AG20443 (cell line): ENCODE data around the gene TPPP.

Experiments used
- DNase-seq: peaks from one replicate; pipeline ENCODE4 v3.0.0; 2012; ENCODE audit warnings: low spot score, mixed read lengths

TPPP gene

GRCh38 chr5:624118-624950 lies 68.8 kb downstream of the TPPP start:
- DNase-seq: no peak

GRCh38 chr5:623531-623930 lies 69.6 kb downstream of the TPPP start:
- DNase-seq: no peak

DNA sequence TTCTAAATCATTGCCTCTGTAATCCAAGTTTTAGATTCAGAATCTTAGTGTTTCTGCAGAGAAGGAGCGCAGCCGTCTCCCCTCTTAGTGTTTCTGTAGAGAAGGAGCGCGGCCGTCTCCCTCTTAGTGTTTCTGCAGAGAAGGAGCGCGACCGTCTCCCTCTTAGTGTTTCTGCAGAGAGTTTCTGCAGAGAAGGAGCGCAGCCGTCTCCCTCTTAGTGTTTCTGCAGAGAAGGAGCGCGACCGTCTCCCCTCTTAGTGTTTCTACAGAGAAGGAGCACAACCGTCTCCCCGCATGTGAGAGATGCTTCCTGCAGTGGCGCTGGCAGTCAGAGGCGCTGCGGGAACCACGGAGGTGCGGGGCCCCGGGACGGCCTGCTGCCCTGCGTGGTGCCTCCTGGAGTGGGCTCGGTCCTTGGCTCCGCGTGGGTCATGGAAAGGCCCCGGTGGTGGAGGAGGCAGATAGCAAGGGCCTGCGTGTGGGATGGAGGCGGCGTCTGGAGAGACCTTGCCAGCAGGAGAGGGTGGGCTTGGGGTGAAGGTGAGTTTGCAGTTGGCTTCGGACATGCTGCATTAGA lies 70.1 kb downstream of the TPPP start:
- DNase-seq: no peak

GRCh38 chr5:622359-622758 lies 70.8 kb downstream of the TPPP start:
- no peak for DNase-seq

- DNase-seq: no peak
Observed at GRCh38 chr5:621341-621761, 71.8 kb downstream of the TPPP start.

DNA sequence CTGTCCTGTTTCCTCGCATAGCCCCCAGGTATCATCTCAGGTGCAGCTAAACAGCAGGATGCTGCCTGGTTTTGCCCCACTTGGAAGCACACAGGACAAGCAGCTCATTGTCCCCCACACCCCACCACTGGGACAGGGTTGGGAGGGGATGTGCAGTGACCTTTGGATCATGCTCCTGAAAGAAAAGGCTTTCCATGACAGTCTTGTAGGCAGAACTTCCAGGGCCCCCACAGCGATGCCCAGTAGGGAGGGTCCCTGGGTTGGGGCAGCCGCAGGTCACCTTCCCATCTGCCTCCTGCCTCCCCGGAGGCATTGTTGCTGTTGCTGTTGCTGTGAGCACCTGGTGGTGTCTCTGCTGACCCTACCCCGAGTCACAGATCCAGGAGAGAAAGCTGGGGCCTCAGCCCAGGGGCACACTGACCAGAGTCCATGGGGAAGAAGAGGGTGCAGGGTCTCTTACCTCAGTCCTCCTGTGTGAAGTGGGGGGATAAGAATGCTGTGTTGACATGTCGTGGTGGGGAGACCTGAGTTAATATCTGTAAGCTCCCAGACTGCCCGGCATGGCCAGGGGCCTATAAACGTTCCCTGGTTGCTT lies 72.5 kb downstream of the TPPP start:
- no peak for DNase-seq

DNA sequence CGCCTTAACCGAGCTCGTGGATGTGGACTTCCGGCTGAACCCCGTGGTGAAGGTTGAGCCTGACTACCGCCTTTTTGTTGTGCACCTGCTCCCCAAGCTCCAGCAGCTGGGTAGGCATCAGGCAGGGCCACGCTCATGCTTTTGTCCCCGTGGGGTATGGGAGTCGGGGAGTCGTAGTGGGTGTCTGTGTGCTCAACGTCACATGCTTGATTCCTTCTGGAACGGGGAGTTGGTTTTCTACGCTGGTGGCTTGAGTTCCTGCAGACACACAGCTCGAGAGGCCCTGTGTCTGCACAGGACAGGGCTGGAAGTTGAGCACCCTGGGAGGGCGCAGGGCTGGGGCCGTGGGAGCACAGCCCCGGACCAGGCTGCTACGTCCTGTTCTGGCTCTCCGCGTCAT lies 73.0 kb downstream of the TPPP start:
- no peak for DNase-seq

DNA sequence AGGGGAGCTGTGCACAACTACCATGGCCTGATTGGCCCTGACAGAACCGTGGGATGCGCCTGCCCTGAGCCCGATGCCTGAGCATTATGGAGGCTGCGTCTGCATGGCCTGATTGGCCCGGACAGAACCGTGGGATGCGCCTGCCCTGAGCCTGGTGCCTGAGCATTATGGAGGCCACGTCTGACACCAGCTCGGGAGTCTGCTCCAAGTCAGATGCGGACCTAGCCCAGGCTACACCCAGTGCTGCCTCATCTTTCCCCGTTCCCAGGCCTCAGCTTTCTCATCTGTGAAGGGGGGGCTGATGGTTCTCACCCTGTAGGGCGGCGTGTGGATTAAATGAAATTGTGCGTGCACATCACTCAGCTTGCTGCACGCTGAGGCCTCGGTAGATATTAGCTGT lies 73.7 kb downstream of the TPPP start:
- no peak for DNase-seq

- no peak for DNase-seq
Observed at GRCh38 chr5:618450-618849, 74.7 kb downstream of the TPPP start.

DNA sequence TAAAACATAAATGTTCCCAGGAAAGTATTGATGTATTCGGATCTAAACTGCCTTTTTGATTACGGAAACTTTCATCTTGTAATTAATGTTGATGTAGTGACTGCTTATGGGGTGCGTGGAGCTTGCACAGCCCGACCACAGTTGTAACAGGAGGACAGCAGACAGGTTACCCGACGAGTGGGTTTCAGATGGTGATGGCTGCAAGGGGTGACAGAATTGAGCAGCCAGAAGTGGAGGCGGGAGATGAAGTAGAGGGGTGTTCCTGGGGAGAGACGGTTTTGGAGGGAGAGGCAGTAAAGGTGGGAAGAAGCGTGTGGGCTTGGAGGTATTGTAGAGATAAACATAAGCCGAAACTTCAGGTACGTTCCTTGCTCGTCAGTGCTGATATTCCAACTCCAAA lies 75.3 kb downstream of the TPPP start:
- no peak for DNase-seq

DNA sequence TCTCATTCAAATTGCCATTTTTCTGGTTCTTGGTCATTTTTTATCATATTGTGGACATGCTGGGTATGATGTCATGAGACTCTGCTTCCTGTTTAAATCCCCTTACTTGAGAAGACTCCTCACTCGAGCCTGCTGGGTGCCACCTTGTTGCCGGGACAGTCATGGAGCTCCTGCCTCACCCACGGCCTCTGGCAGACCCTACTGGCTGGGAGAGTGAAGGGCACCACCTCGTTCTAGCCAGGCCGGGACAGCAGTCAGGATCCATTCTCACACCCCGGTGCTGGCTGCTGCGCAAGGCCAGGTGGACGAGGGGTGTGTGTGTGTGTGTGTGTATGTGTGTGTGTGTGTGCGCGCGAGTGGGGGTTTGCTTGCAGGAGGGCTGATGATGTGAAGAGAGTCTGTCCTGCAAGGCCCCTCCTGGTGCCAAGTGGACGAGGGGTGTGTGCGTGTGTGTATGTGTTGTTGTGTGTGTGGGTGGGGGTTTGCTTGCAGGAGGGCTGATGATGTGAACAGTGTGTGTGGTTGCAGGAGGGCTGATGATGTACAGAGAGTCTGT lies 76.6 kb downstream of the TPPP start:
- no peak for DNase-seq

GRCh38 chr5:612498-613424 lies 80.4 kb downstream of the TPPP start:
- peak; percentile 39 for DNase-seq

DNA sequence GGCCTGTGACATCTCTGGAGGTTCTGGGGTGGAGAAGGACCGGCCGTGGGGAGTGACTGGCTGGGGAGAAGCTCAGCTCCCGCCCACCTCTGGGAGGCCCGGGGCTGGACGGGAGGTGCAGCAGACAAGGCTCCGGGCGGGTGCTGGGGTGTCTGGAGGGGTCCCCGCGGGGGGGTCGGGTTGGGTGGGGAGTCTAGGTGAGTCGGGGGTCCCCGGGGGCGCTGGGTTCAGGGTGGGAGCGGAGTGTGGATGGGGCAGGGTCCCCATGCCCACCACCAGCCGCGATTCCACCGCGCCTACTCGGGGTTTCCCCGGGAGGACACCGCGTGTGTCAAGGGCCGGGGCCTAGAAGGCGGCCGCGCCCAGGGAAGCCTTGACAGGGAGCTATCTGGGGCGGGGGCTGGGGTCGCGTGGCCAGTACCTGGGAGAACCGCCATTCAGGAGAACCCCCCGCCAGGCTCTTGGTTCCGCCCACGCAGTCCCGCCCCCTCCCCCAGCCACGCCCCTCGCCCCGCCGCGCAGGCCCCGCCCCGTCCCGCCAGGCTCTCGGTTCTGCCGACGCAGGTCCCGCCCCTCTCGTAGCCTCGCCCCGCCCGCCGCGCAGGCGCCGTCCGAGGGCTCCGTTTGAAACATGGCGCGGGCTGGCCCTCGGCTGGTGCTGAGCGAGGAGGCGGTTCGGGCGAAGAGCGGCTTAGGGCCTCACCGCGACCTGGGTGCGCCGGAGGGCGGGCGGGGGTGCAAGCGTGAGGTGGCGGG lies 81.2 kb downstream of the TPPP start, which contains the start of gene CEP72:
Gene CEP72, plus strand, starts transcription at position 610 of the 756 bp plus-strand sequence. Its CDS starts 22 bp downstream, at position 632.
- peak; percentile 100 for DNase-seq

DNA sequence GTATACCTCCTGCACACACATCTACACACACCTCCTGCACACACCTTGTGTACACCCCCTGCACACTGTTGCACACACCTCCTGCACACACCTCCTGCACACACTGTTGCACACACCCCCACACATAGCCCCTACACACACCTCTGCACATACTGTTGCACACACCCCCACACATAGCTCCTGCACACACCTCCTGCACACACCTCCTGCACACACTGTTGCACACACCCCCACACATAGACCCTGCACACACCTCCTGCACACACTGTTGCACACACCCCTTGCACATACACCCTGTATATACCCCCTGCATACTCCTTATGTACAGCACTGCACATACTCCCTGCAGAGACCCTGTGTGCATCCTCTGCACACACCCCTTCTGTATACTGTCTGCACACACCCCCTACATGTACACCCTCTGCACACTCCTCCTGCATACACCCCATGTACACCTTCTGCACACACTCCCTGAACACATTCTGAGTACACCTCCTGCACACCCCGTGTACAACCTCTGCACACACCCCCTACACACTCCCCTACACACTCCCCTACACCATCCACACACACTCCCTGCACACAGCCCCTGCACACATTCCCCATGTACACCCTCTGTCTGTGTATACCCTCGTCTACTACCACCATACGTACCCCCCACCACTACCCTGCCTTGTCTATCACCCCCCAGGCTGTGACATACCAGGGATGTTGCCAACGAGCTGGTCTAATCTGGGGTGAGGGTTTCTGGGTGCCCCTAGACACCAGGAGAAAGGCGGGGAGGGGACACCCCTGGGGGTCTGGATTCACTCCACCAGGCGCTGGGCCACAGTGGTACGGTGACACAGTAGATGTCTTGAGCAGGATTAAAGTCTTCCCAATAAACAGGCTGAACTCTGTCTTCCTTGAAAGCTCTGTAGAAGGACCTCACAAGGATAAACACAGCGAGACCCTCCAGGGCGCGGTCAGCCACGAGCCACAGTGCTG lies 82.1 kb downstream of the TPPP start:
- no peak for DNase-seq

GRCh38 chr5:610011-610743 lies 83.0 kb downstream of the TPPP start:
- no peak for DNase-seq
